Activated CD4-positive, CD25-positive, alpha-beta regulatory T cell (primary cell): ENCODE data around the gene FAM83F.
"Not testable (repeated sequence)": the region's sequence is repeated elsewhere in the genome, so short reads cannot be mapped to it uniquely, and the experiment has no call there.

ENCODE experiments used
- DNase-seq, 4 experiments: peaks; one replicate each; lab custom pipeline; 2025; lab: John Stamatoyannopoulos, UW

The FAM83F gene

GRCh38 chr22:40015358-40015976, 20.7 kb downstream of the FAM83F start:
- no peak for DNase-seq

GRCh38 chr22:40018051-40018450, 23.3 kb downstream of the FAM83F start:
- DNase-seq, result no peak

- DNase-seq, result no peak
Observed at GRCh38 chr22:40019100-40019499, 24.3 kb downstream of the FAM83F start.

DNA sequence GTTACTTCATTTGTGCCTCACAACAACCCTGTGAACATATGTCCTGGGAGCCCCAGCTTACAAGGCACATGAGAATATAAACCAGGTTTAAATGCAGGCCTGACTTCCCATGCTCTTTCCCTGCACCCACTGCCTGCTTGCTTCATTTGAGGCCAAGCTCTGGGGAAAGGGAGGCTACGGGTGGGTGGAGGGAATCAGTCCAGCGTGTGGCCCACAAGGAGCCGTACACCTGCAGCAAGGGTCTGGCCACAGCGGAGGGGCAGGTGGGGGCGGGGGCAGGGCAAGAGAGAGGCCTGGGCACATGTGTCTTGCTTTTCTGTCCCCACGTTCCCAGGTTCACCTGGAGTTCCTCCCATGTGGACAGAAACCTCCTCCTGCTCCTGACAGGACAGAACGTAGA, 26.2 kb downstream of the FAM83F start:
- no peak for DNase-seq

GRCh38 chr22:40021401-40022000, 26.7 kb downstream of the FAM83F start:
- no peak for DNase-seq

GRCh38 chr22:40022536-40023240, 27.9 kb downstream of the FAM83F start:
- DNase-seq, result no peak

- DNase-seq, result no peak
Observed at GRCh38 chr22:40023341-40023841, 28.6 kb downstream of the FAM83F start.

- peak in 2 of 4 experiments; percentile 20 to 49 for DNase-seq
Observed at GRCh38 chr22:40024201-40025061, 29.7 kb downstream of the FAM83F start.

DNA sequence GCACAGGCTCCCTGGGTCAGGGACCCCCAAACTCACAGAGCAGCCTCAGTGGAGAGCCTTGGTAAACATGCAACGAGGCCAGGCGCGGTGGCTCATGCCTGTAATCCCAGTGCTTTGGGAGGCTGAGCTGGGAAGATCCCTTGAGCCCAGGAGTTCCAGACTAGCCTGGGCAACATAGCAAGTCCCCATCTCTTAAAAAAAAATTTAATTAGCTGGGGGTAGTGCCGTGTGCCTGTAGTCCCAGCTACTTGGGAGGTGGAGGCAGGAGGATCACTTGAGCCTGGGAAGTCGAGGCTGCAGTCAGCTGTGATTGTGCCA, 30.3 kb downstream of the FAM83F start:
- DNase-seq, result not testable (repeated sequence)

GRCh38 chr22:40025856-40026255, 31.1 kb downstream of the FAM83F start:
- no peak for DNase-seq

- DNase-seq, result no peak
Observed at GRCh38 chr22:40026641-40027040, 31.9 kb downstream of the FAM83F start.

GRCh38 chr22:40027191-40028097, 32.7 kb downstream of the FAM83F start:
- no peak for DNase-seq

DNA sequence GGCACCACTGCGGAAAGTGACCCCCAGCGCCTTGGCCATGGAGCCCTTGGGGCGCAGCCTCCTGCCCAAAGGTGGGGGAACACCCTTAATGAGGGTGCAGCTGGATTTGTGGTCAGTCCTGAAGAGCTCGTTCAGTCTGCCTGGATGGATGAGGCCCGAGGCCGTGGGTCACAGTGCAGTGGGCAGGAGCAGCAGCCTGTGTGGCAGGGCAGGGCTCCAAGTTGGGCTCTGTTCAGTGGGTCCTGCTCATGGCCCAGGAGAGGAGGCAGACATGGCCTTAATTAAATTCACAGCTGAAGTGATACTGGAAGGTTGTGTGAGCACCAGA, 33.3 kb downstream of the FAM83F start:
- DNase-seq, result no peak

DNA sequence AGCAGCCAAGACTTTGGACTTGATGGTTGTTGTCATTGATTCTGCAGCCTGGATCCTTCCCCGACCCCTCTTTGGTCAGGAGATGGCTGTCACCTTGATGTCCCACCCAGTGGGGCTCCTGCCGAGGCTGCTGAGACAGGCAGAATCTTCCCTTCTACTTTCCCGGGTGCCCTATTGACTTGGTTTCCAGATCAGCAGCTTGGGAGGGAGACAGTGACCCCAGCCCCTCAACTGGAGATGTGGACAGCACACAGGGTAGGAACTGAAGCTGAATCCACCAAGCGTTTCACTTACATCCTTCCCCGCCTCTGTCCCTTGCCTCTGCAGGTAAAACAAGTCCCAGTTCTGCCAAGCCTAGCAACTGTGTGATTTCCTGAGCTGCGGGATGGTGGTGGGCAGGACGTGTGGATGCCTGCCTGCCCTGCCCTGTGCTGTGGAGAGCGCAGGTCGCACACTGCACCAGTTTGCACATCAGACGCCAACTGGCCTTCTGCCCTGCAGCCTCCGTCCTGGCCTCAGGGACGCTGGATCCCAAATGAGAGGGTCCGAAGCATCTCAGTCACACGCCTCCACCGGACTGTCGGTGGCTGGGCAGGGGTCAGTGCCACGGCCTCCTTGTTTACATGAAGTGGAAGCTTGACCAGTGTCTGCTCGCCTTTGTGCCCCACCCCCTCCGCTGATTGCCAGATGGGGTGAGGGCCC, 34.6 kb downstream of the FAM83F start:
- no peak for DNase-seq

DNA sequence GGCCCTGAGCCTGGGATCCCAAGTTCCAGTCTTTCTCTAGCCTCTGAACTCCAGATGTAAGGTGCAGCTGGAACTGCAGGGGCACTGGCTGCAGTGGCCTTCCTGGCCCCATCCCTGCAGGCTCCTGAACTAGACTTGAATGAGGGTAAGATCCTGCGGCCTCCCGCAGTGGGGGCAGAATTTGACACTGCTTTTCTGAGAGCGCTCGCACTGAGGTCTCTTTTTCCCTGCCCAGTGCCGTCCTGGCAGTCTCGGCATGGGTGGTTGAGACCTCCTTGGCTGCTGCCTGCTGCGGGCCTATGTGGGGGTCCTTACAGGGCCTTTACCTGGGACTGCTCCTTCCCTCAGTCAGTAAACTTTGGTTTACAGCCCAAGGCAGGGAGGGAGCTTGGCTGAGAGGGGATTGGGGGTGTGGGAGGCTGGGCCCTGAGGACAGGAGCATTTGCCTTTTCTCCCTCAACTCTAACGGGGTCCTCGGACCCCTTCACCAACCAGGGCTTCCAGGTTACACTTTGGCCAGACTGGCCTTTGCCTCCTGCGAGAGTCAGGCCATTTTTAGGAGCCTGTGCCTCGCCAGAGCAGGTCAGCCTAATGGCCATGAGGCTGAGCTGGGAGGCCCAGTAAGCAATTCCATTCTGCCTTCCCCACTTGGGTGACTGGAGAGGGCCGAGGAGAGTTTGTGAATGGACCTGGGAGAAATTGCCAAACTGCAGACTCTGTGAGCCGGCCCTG, 35.4 kb downstream of the FAM83F start:
- DNase-seq, result no peak

DNA sequence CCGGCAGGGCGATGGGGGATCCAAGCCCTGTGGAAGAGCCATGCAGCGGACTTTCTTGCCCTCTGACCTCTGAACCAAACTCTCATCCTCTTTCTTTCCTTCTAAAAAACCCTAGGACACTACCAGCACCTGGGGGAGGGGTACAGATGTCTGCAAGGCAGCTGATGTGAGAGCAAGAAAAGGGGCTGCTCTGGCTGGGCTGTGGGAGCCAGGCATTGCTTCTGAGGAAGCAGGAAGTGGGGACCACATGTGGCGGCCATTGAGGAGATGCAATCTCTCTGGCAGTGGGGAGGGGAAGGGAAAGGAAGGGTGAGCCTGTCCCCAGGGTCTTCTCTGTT, 36.0 kb downstream of the FAM83F start:
- DNase-seq, result no peak

- no peak for DNase-seq
Observed at GRCh38 chr22:40031766-40032470, 37.2 kb downstream of the FAM83F start.

DNA sequence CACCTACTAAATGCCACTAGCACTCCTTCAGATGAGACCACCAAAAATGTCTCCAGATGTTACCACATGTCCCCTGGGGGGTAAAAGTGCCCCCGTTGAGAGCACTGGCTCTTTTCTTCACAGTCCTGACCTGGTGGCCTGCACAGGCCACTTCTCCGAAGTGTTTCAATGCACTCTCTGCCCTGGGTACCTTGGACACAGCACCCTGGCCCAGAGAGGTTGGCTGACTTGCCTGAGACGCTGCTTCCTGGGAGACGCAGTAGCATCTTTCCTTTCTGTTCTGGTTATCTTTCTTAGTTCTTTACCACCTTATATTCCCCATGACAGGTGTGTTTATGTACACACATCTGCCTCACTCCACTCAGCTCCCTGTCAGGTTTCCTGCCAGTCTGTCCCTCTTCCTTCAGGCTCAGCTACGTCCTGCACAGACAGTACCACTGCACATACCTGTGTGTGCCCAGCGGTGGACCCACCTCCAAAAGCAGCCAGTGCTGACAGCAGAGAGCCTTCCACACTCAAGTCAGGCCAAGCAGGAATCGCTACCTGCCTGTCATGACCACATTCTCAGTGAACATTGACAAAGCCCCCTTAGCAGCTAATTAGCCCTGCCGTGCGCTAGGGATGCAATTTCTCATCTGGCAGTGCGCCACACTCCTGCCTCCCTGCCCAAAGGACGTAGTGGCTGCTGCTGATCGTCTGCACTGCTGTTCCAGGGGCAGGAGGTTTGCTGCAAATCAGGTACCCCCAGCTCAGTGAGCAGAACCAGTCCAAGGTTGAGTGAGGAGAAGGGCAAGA, 39.0 kb downstream of the FAM83F start:
- DNase-seq, result no peak

- DNase-seq, result no peak
Observed at GRCh38 chr22:40035351-40035750, 40.6 kb downstream of the FAM83F start.
